ENCODE data around the gene KDM4E.

The KDM4E gene

DNA sequence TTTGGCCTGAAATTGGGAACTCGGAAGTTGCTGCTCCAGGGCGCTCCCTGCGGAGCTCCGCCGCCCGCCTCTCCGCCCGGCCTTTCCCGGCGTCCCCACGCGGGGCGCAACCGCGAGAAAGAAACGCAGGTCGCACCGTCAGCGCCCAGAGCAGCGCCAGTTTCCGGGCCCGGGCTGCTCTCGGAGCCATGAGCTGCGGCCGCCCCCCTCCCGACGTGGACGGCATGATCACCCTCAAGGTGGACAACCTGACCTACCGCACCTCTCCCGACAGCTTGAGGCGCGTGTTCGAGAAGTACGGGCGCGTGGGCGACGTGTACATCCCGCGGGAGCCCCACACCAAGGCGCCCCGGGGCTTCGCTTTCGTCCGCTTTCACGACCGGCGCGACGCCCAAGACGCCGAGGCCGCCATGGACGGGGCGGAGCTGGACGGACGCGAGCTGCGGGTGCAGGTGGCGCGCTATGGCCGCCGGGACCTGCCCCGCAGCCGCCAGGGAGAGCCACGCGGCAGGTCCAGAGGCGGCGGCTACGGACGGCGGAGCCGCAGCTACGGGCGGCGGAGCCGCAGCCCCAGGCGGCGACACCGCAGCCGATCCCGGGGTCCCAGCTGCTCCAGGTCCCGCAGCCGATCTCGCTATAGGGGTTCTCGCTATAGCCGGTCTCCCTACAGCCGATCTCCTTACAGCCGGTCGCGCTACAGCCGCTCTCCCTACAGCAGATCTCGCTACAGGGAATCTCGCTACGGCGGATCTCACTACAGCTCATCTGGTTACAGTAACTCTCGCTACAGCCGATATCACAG lies 42.2 kb downstream of the KDM4E start:
- peak; percentile 57 for TF ChIP-seq POLR2AphosphoS5 (IDR thresholded peaks at IDR 0.05; ENCODE audit: low read depth, low read length)
- TF ChIP-seq SIN3A (IDR thresholded peaks at IDR 0.05; ENCODE audit: borderline replicate concordance, insufficient read depth, low read length): no peak; the same call in 1 of the 2 replicates
- TF ChIP-seq REST (IDR thresholded peaks at IDR 0.05; ENCODE audit: insufficient read depth in 1 of 2, low read depth in 2 of 2, low read length in 2 of 2): no peak
- TF ChIP-seq FOXP2 (optimal IDR thresholded peaks at IDR 0.05; ENCODE audit: borderline replicate concordance, extremely low read depth, extremely low read length, insufficient read depth): no peak
- TF ChIP-seq TAF1 (IDR thresholded peaks at IDR 0.05; ENCODE audit: borderline replicate concordance, insufficient read depth, low read length): no peak; the same call in 1 of the 2 replicates

GRCh38 chr11:95067841-95068219 lies 42.8 kb downstream of the KDM4E start:
- TF ChIP-seq POLR2AphosphoS5 (IDR thresholded peaks at IDR 0.05; ENCODE audit: low read depth, low read length) (no peak), FOXP2 (optimal IDR thresholded peaks at IDR 0.05; ENCODE audit: borderline replicate concordance, extremely low read depth, extremely low read length, insufficient read depth) (no peak), REST (IDR thresholded peaks at IDR 0.05; ENCODE audit: insufficient read depth in 1 of 2, low read depth in 2 of 2, low read length in 2 of 2) (no peak), SIN3A (IDR thresholded peaks at IDR 0.05; ENCODE audit: borderline replicate concordance, insufficient read depth, low read length) (no peak), TAF1 (IDR thresholded peaks at IDR 0.05; ENCODE audit: borderline replicate concordance, insufficient read depth, low read length) (no peak)

DNA sequence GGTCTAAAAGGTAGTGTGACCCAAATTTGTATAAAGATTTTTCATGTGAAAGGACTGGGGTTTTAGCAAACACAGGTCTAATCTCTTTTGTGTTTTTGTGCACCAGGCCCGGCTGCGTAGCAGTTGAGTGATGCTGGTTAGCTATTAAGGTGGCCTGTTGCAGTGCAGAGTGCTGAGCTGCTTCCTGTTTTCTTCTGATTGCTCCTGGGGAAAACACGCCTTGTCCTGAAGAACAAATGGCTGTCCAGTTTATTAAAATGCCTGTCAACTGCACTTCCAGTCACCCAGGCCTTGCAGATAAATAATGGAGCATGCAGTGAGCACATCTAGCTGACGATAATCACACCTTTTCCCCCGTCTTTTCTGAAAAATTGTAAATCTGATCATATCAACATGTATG lies 43.5 kb downstream of the KDM4E start:
- no peak for TF ChIP-seq FOXP2 (optimal IDR thresholded peaks at IDR 0.05; ENCODE audit: borderline replicate concordance, extremely low read depth, extremely low read length, insufficient read depth)
- TF ChIP-seq POLR2AphosphoS5 (IDR thresholded peaks at IDR 0.05; ENCODE audit: low read depth, low read length): peak; percentile 69; the same call in 1 of the 2 replicates
- TF ChIP-seq REST (IDR thresholded peaks at IDR 0.05; ENCODE audit: insufficient read depth in 1 of 2, low read depth in 2 of 2, low read length in 2 of 2): peak in 1 of 2 experiments; percentile 43; a peak in 1 of 4 replicates
- TF ChIP-seq TAF1 (IDR thresholded peaks at IDR 0.05; ENCODE audit: borderline replicate concordance, insufficient read depth, low read length): peak; percentile 58; the same call in 1 of the 2 replicates
- TF ChIP-seq SIN3A (IDR thresholded peaks at IDR 0.05; ENCODE audit: borderline replicate concordance, insufficient read depth, low read length): peak; percentile 76; the same call in 1 of the 2 replicates

GRCh38 chr11:95070471-95070870 lies 45.4 kb downstream of the KDM4E start:
- TF ChIP-seq TAF1 (IDR thresholded peaks at IDR 0.05; ENCODE audit: borderline replicate concordance, insufficient read depth, low read length) (no peak), POLR2AphosphoS5 (IDR thresholded peaks at IDR 0.05; ENCODE audit: low read depth, low read length) (no peak), SIN3A (IDR thresholded peaks at IDR 0.05; ENCODE audit: borderline replicate concordance, insufficient read depth, low read length) (no peak), FOXP2 (optimal IDR thresholded peaks at IDR 0.05; ENCODE audit: borderline replicate concordance, extremely low read depth, extremely low read length, insufficient read depth) (no peak), REST (IDR thresholded peaks at IDR 0.05; ENCODE audit: insufficient read depth in 1 of 2, low read depth in 2 of 2, low read length in 2 of 2) (no peak)
